Peyer's patch (tissue), 4 donors: Measurements from ENCODE around the gene FOXK1.

Source experiments
- POLR2A ChIP-seq, 2 donors: fragments of 450-650 bp; IDR thresholded peaks; one replicate each; pipeline ENCODE4 v1.5.1; 2017; ENCODE audit warnings: antibody characterized with exemption in 2 of 2, mild to moderate bottlenecking in 2 of 2, moderate library complexity in 2 of 2
- TF ChIP-seq, protein P1 (sequence below), 6 experiments: fragments of 450-650 bp in 4 of 6; fragments of 200-600 bp in 2 of 6; sonication (generic) in 1 of 6; IDR thresholded peaks; one replicate each; pipeline ENCODE4 v1.5.1; 2017 to 2019; ENCODE audit warnings: antibody characterized with exemption in 6 of 6, mild to moderate bottlenecking in 3 of 6, moderate library complexity in 1 of 6

DNA sequence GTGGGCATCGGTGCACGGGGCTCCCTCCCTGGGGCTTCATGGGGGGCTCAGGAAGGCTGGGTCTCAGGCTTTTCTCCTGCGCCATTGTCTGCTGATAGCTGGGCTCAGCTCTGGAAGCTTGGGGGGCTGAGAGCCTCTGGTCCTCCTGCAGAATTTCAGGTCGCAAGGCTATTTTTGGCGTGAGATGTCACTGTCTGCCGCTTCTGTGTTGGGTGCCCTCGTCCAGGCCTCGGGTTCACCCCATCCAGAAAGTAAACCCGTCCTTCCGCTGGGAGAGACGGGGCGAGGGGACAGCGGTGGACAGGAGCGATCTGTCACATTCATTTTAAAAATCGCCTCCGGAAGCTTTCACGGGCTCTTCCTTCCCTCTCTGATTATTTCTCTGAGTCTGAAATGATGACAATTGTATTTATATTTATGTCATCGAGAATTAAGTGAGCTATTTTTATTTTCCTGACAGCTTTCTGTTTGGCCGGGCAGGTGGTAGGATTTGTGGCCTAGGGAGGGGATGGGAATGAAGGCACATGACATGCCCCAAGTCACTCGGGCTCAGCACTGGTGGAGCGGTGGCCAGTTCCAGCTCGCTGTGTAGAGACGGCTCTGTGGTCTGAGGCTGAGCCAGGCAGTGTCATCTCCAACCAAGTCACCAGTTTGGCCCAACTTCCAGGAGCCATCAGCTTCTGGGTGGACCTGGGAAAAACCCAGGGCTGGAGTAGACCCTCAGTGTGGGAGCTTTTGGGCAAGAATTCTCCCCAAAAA is 52.7 kb downstream of the FOXK1 start:
- no peak for TF ChIP-seq POLR2A (IDR thresholded peaks at IDR 0.05)
- TF ChIP-seq, protein P1, sequence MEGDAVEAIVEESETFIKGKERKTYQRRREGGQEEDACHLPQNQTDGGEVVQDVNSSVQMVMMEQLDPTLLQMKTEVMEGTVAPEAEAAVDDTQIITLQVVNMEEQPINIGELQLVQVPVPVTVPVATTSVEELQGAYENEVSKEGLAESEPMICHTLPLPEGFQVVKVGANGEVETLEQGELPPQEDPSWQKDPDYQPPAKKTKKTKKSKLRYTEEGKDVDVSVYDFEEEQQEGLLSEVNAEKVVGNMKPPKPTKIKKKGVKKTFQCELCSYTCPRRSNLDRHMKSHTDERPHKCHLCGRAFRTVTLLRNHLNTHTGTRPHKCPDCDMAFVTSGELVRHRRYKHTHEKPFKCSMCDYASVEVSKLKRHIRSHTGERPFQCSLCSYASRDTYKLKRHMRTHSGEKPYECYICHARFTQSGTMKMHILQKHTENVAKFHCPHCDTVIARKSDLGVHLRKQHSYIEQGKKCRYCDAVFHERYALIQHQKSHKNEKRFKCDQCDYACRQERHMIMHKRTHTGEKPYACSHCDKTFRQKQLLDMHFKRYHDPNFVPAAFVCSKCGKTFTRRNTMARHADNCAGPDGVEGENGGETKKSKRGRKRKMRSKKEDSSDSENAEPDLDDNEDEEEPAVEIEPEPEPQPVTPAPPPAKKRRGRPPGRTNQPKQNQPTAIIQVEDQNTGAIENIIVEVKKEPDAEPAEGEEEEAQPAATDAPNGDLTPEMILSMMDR (IDR thresholded peaks at IDR 0.05), result no peak
